ENCODE results near the gene PAIP1.
A peak's percentile ranks its signal among the peaks of the same experiment; 100 is the strongest.

PAIP1 gene

GRCh38 chr5:43520615-43521014, 36.3 kb downstream of the PAIP1 start:
- H4K20me1 ChIP-seq (ENCODE audit: insufficient read depth, low read length), result no peaks in the 10 kb centered on the region
- no peak for ATAC-seq (ENCODE audit: insufficient read depth, low read depth)
- TF ChIP-seq, protein P1, sequence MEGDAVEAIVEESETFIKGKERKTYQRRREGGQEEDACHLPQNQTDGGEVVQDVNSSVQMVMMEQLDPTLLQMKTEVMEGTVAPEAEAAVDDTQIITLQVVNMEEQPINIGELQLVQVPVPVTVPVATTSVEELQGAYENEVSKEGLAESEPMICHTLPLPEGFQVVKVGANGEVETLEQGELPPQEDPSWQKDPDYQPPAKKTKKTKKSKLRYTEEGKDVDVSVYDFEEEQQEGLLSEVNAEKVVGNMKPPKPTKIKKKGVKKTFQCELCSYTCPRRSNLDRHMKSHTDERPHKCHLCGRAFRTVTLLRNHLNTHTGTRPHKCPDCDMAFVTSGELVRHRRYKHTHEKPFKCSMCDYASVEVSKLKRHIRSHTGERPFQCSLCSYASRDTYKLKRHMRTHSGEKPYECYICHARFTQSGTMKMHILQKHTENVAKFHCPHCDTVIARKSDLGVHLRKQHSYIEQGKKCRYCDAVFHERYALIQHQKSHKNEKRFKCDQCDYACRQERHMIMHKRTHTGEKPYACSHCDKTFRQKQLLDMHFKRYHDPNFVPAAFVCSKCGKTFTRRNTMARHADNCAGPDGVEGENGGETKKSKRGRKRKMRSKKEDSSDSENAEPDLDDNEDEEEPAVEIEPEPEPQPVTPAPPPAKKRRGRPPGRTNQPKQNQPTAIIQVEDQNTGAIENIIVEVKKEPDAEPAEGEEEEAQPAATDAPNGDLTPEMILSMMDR (IDR thresholded peaks at IDR 0.05; ENCODE audit: borderline replicate concordance, extremely low read depth, low read length, poor library complexity, severe bottlenecking), result no peak
- no peak for TF ChIP-seq EZH2 (IDR thresholded peaks at IDR 0.05; ENCODE audit: borderline replicate concordance, low read depth, low read length, severe bottlenecking)

DNA sequence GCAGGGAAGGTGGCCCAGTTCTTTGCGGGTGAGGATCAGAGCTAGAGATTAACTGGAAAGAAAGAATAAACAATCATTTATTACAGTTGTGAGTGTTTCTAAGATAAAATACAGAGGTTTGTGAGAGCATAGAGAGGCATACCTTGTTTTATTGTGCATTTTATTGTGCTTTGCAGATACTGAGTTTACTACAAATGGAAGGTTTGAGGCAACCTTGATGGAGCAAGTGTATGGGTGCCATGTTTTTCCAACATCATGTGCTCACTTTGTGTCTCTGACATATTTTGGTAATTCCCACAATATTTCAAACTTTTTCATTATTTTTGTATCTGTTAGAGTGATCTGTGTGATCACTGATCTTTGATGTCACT, 41.2 kb downstream of the PAIP1 start:
- no peak for DNase-seq
- H2AFZ ChIP-seq (ENCODE audit: low read depth, low read length), result peak overlapping the region; percentile 78
- H3K9me3 ChIP-seq (ENCODE audit: insufficient read depth, low read length, severe bottlenecking), result no peaks in the 10 kb centered on the region
- no peaks in the 10 kb centered on the region for H4K20me1 ChIP-seq (ENCODE audit: insufficient read depth, low read length)
- no peaks in the 10 kb centered on the region for H3K27me3 ChIP-seq (ENCODE audit: insufficient read depth, low read length, poor library complexity)
- peak overlapping the region; percentile 67 for H3K9ac ChIP-seq (ENCODE audit: low read depth, low read length)
- peak overlapping the region; percentile 86 for H3K4me2 ChIP-seq (ENCODE audit: insufficient read depth, low read length)
- TF ChIP-seq EZH2 (IDR thresholded peaks at IDR 0.05; ENCODE audit: borderline replicate concordance, low read depth, low read length, severe bottlenecking), result no peak
- TF ChIP-seq, protein P1 (IDR thresholded peaks at IDR 0.05; ENCODE audit: borderline replicate concordance, extremely low read depth, low read length, poor library complexity, severe bottlenecking), result no peak
- H3K36me3 ChIP-seq (ENCODE audit: insufficient read depth, low read length), result peaks cover 6% of the 10 kb centered on the region; the same call in 1 of the 2 replicates
- peak overlapping the region; percentile 46 to 72 for H3K4me3 ChIP-seq (ENCODE audit: low read depth in 1 of 2, low read length in 2 of 2)
- ATAC-seq (ENCODE audit: insufficient read depth, low read depth), result no peak
- peak overlapping the region; percentile 91 for H3K27ac ChIP-seq (ENCODE audit: low read length)
- H3K79me2 ChIP-seq (ENCODE audit: insufficient read depth, low read length), result peaks cover 37% of the 10 kb centered on the region
- H3K4me1 ChIP-seq (ENCODE audit: insufficient read depth, low read length), result peaks cover 31% of the 10 kb centered on the region

More at GRCh38 chr5:43520615-43521014, 36.3 kb downstream of the PAIP1 start:
- H3K4me2 ChIP-seq (ENCODE audit: insufficient read depth, low read length), result no peak overlapping the region
- H3K27me3 ChIP-seq (ENCODE audit: insufficient read depth, low read length, poor library complexity), result no peaks in the 10 kb centered on the region
- no peak overlapping the region for H3K4me3 ChIP-seq (ENCODE audit: low read depth in 1 of 2, low read length in 2 of 2)
- H3K27ac ChIP-seq (ENCODE audit: low read length), result no peak overlapping the region
- H2AFZ ChIP-seq (ENCODE audit: low read depth, low read length), result no peak overlapping the region
- H3K9ac ChIP-seq (ENCODE audit: low read depth, low read length), result no peak overlapping the region
- no peaks in the 10 kb centered on the region for H3K9me3 ChIP-seq (ENCODE audit: insufficient read depth, low read length, severe bottlenecking)
- H3K4me1 ChIP-seq (ENCODE audit: insufficient read depth, low read length), result peaks cover 6% of the 10 kb centered on the region
- DNase-seq, result no peak
- peaks cover 25% of the 10 kb centered on the region for H3K36me3 ChIP-seq (ENCODE audit: insufficient read depth, low read length)
- peaks cover under 1% of the 10 kb centered on the region; the same call in 1 of the 2 replicates for H3K79me2 ChIP-seq (ENCODE audit: insufficient read depth, low read length)

DNA sequence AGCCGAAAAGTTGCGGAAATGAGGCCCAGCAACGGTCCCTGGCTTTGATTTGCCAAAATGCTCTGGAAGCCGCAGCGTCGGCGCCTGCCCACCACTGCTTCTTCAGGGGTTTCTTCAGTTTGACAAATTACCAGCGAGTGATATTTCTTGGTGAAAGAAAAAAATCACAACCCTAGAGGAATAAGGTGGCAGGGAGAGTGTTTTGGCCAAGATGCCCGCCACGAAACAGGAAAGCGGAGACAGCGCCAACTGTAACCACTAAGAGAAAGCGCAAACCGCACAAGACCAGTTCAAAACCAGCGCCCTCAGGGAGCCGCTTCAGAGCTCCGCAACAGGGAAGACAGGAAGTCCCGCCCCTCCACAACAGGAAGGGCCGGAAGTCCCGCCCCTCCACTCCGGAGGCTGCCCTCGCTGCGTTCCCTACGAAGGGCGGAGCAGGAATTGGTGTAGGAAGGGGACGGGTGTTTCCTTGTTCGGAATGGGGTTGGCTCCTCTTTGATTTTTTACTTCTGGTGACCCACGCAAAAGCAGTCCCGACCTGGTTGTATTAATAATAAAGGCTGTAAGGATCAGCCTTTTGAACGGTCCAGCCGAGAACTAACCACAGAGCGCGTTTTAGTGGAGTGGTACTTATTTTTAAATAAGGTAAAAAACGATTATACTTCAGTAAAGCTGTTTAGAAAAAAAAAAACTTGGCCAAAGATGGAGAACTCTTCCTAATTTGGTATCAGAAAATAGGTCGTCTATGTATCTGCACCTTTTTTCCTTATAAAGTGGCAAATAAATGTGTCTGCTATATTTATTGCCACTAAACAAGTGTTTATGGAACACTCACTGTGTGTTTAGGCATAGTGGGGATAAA, 41.8 kb downstream of the PAIP1 start, which contains the start of gene C5orf34:
Gene C5orf34 (minus strand): TSS at position 333 of the 862 bp plus-strand sequence. CDS start 5,809 bp downstream, outside the sequence.
- H3K9ac ChIP-seq (ENCODE audit: low read depth, low read length), result peak within 1 kb of the TSS; percentile 67
- H3K4me2 ChIP-seq (ENCODE audit: insufficient read depth, low read length), result peak within 1 kb of the TSS; percentile 86
- ATAC-seq (ENCODE audit: insufficient read depth, low read depth) (peak; percentile 90), DNase-seq (peak; percentile 97)
- H3K9me3 ChIP-seq (ENCODE audit: insufficient read depth, low read length, severe bottlenecking), result no peaks in the 10 kb centered on the region
- H3K4me1 ChIP-seq (ENCODE audit: insufficient read depth, low read length), result peaks cover 31% of the 10 kb centered on the region
- peak within 1 kb of the TSS; percentile 91 for H3K27ac ChIP-seq (ENCODE audit: low read length)
- peaks cover 6% of the 10 kb centered on the region; the same call in 1 of the 2 replicates for H3K36me3 ChIP-seq (ENCODE audit: insufficient read depth, low read length)
- peak within 1 kb of the TSS; percentile 46 to 72 for H3K4me3 ChIP-seq (ENCODE audit: low read depth in 1 of 2, low read length in 2 of 2)
- TF ChIP-seq, protein P1 (IDR thresholded peaks at IDR 0.05; ENCODE audit: borderline replicate concordance, extremely low read depth, low read length, poor library complexity, severe bottlenecking), result peak; percentile 5
- TF ChIP-seq EZH2 (IDR thresholded peaks at IDR 0.05; ENCODE audit: borderline replicate concordance, low read depth, low read length, severe bottlenecking), result no peak
- H4K20me1 ChIP-seq (ENCODE audit: insufficient read depth, low read length), result no peaks in the 10 kb centered on the region
- H3K27me3 ChIP-seq (ENCODE audit: insufficient read depth, low read length, poor library complexity), result no peaks in the 10 kb centered on the region
- peaks cover 40% of the 10 kb centered on the region for H3K79me2 ChIP-seq (ENCODE audit: insufficient read depth, low read length)
- H2AFZ ChIP-seq (ENCODE audit: low read depth, low read length), result peak within 1 kb of the TSS; percentile 78
